ENCODE measurements around the gene RALGPS2. TPM values are rescaled to one million over a fixed set of nuclear protein-coding genes. Genes with fewer than 3 reads are reported as not detected.
"Not testable (repeated sequence)": the region's sequence is repeated elsewhere in the genome, so short reads cannot be mapped to it uniquely, and the experiment has no call there.

Gene RALGPS2
- total RNA-seq, 6 donors from 2014 or later: 6.2 to 23.9 (median 7.6) TPM

DNA sequence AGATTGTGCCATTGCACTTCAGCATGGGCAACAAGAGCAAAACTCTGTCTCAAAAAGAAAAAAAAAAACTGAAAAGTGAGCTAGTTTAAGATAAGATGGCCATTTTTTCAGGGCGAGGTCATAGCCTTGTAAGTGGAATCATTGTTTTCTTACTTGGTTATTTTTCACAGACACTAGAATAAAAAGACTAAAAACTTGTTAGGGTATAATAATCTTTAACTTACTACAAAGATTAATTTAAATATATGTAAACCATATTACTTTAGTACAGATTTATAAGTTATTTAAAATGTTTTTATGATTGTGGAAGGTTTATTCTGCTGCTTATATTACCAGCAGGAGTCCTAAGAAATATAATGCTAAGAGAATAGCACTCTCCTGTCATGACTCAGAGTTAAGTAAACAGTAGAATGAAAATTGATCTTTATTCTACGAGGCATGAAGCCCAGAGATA is 122.4 kb downstream of the RALGPS2 start:
- TF ChIP-seq POLR2AphosphoS5 (IDR thresholded peaks at IDR 0.05) (no peak), EP300 (IDR thresholded peaks at IDR 0.05) (no peak), POLR2A (IDR thresholded peaks at IDR 0.05) (no peak)
- TF ChIP-seq, protein P1, sequence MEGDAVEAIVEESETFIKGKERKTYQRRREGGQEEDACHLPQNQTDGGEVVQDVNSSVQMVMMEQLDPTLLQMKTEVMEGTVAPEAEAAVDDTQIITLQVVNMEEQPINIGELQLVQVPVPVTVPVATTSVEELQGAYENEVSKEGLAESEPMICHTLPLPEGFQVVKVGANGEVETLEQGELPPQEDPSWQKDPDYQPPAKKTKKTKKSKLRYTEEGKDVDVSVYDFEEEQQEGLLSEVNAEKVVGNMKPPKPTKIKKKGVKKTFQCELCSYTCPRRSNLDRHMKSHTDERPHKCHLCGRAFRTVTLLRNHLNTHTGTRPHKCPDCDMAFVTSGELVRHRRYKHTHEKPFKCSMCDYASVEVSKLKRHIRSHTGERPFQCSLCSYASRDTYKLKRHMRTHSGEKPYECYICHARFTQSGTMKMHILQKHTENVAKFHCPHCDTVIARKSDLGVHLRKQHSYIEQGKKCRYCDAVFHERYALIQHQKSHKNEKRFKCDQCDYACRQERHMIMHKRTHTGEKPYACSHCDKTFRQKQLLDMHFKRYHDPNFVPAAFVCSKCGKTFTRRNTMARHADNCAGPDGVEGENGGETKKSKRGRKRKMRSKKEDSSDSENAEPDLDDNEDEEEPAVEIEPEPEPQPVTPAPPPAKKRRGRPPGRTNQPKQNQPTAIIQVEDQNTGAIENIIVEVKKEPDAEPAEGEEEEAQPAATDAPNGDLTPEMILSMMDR (IDR thresholded peaks at IDR 0.05): no peak
- no peak overlapping the region for H3K27ac ChIP-seq
- 64 to 70% methylated on average over 2 of the region's 2 CpGs for WGBS, 2 donors

DNA sequence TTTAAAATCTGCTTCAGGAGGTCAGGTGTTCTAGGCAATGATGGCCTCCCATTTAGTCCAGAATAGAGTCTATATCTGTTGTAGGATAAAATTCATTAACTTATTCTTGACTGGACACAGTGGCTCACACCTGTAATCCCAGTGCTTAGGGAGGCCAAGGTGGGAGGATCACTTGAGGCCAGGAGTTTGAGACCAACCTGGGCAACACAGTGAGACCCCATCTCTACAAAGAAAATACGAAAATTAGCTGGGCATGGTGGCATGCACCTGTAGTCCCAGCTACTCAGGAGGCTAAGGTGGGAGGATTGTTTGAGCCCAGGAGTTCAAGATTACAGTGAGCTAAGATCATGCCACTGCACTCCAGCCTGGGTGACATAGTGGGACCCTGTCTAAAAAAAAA is 122.9 kb downstream of the RALGPS2 start:
- H3K27me3 ChIP-seq; H3K27ac ChIP-seq; H3K4me1 ChIP-seq; H3K9me3 ChIP-seq; H3K4me3 ChIP-seq; H3K36me3 ChIP-seq; ATAC-seq (ENCODE audit: low FRiP score in 2 of 2); DNase-seq: not testable (repeated sequence)
- WGBS, 2 donors: 94 to 100% methylated on average over 1 of the region's 1 CpG

More for the DNA sequence above, 122.4 kb downstream of the RALGPS2 start:
- no peak overlapping the region for H3K4me3 ChIP-seq
- no peaks in the 10 kb centered on the region for H3K27me3 ChIP-seq
- H3K4me1 ChIP-seq: no peaks in the 10 kb centered on the region
- H3K9me3 ChIP-seq: no peaks in the 10 kb centered on the region
- H3K36me3 ChIP-seq: no peaks in the 10 kb centered on the region
- no peak for ATAC-seq (ENCODE audit: low FRiP score in 2 of 2)
- no peak for DNase-seq

DNA sequence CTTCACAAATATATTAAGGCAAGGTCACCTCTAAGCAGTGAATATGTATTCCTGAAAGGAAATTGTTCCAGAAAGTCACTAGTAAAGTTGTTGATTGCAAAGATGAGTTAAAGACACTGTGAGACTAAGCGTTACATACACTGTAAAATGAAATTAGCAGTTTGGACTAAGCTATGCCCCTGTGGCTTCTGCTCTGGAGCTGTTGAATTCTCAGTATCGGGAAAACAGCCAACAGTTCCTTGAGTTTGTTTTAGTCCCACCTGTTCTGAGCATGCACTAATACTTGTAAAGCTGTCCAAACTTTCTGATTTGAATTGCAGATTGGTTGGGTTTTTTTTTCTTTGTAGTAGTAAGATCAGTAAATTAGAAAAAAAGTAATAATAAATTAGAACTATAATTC is 124.9 kb downstream of the RALGPS2 start:
- 86 to 91% methylated on average over 2 of the region's 2 CpGs for WGBS, 2 donors
- TF ChIP-seq POLR2AphosphoS5 (IDR thresholded peaks at IDR 0.05): no peak
- TF ChIP-seq POLR2A (IDR thresholded peaks at IDR 0.05): no peak
- TF ChIP-seq EP300 (IDR thresholded peaks at IDR 0.05): no peak
- TF ChIP-seq, protein P1 (IDR thresholded peaks at IDR 0.05): no peak

DNA sequence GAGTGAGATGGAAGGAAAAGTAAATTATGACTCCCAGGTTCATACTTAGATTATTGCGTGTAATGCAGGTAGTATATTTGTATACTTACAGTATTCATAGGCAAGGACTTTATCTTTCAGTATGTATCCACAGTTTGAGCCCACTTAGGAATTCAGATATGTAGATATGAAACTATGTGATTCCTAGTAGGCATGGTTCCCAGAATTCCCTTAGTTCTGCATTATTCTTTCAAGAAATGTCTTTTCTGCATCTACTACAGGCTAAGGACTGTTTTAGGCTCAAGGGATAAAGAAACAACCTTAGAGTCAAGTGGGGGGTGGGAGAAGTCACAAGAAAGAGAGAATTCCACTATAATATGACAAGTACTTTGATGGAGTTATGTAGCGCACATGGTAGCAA is 132.1 kb downstream of the RALGPS2 start:
- DNase-seq: no peak
- H3K36me3 ChIP-seq: no peaks in the 10 kb centered on the region
- TF ChIP-seq POLR2A (IDR thresholded peaks at IDR 0.05): no peak
- TF ChIP-seq, protein P1 (IDR thresholded peaks at IDR 0.05): no peak
- no peak for TF ChIP-seq POLR2AphosphoS5 (IDR thresholded peaks at IDR 0.05)
- TF ChIP-seq EP300 (IDR thresholded peaks at IDR 0.05): no peak
- H3K4me1 ChIP-seq: no peaks in the 10 kb centered on the region
- no peaks in the 10 kb centered on the region for H3K9me3 ChIP-seq
- no peak overlapping the region for H3K27ac ChIP-seq
- no peaks in the 10 kb centered on the region for H3K27me3 ChIP-seq
- 96 to 97% methylated on average over 2 of the region's 2 CpGs for WGBS, 2 donors
- ATAC-seq (ENCODE audit: low FRiP score in 2 of 2): no peak
- no peak overlapping the region for H3K4me3 ChIP-seq

More for the DNA sequence above, 124.9 kb downstream of the RALGPS2 start:
- H3K9me3 ChIP-seq: no peaks in the 10 kb centered on the region
- no peaks in the 10 kb centered on the region for H3K27me3 ChIP-seq
- no peak overlapping the region for H3K27ac ChIP-seq
- H3K36me3 ChIP-seq: no peaks in the 10 kb centered on the region
- ATAC-seq (ENCODE audit: low FRiP score in 2 of 2): no peak
- no peak for DNase-seq
- no peaks in the 10 kb centered on the region for H3K4me1 ChIP-seq
- H3K4me3 ChIP-seq: no peak overlapping the region

DNA sequence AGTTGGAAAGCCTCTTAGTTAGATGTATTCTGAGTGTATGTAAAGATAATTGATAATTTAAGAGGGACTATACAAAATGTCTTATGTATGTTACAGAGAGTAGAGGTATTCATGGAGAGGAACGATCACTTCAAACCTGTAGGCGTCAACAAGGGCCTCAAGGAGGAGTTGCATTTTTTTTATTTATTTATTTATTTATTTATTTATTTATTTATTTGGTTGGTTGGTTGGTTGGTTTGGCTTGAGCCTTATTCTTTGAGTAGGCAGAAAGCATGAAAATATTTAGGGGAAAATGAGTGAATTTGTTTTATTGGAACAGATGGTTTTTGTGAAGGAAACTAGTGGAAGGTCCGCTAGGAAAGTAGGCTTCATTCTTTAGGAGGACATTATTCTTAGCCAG is 137.4 kb downstream of the RALGPS2 start:
- 94 to 95% methylated on average over 3 of the region's 3 CpGs for WGBS, 2 donors
- no peak for TF ChIP-seq EP300 (IDR thresholded peaks at IDR 0.05)
- TF ChIP-seq, protein P1 (IDR thresholded peaks at IDR 0.05): no peak
- no peak for TF ChIP-seq POLR2AphosphoS5 (IDR thresholded peaks at IDR 0.05)
- no peak for TF ChIP-seq POLR2A (IDR thresholded peaks at IDR 0.05)
- Histone ChIP-seq H3K36me3 (no peaks in the 10 kb centered on the region), H3K27me3 (no peaks in the 10 kb centered on the region), H3K27ac (no peak overlapping the region), H3K4me3 (no peak overlapping the region), H3K9me3 (no peaks in the 10 kb centered on the region), H3K4me1 (no peaks in the 10 kb centered on the region)
- ATAC-seq (ENCODE audit: low FRiP score in 2 of 2) (no peak), DNase-seq (no peak)

All from upper lobe of left lung (tissue), 6 donors.